ENCODE data around the gene CIC.

CIC gene

DNA sequence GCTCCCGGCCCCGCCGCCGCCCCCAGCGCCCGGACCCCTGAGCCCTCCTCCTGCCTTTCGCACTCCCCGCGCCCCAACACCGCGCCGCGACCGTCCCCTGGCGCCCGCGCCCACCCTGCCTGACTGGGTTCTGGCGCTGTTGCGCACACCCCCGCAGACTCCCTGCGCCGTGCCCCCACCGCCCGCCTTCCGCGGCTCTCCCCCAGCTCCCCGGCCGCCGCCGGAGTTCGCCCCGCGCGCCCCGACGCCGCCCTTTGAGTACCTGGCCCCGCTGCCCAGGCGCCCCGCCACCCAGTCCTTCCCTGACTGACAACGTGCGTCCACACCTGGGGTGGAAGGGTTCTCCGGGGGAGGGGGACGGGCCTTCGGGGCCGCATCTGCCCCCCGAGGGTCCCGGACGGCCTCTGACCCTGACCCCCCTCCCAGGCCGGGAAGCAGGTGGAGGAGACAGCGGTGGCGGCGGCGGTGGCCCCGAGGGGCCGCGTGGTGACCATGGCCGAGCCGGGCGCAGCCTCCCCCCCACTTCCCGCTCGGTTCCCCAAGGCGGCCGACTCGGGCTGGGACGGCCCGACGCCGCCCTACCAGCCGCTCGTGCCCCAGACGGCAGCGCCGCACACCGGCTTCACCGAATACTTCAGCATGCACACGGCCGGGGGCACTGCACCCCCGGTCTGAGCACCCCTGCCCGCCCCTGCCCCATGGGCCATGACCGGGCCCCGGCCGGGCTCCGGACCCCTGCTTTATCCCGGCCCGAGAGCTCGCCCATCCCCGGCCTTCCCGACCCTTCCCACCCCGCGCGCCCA is 55.0 kb downstream of the CIC start:
- TF ChIP-seq CTCF (IDR thresholded peaks at IDR 0.05; ENCODE audit: insufficient read depth, missing control alignments): no peak
- FAIRE-seq (no peak), DNase-seq (ENCODE audit: insufficient read length, low spot score) (no peak)

GRCh38 chr19:42324655-42325307 is 55.7 kb downstream of the CIC start:
- TF ChIP-seq CTCF (IDR thresholded peaks at IDR 0.05; ENCODE audit: insufficient read depth, missing control alignments): no peak
- DNase-seq (ENCODE audit: insufficient read length, low spot score) (no peak), FAIRE-seq (no peak)

GRCh38 chr19:42325308-42325895 is 56.4 kb downstream of the CIC start, which contains the start of gene MEGF8:
Gene MEGF8 (plus strand): TSS chr19:42325635. CDS start chr19:42326244, 609 bp downstream.
- peak; percentile 96 for DNase-seq (ENCODE audit: insufficient read length, low spot score)
- no peak for FAIRE-seq
- TF ChIP-seq CTCF (IDR thresholded peaks at IDR 0.05; ENCODE audit: insufficient read depth, missing control alignments): peak; percentile 90

DNA sequence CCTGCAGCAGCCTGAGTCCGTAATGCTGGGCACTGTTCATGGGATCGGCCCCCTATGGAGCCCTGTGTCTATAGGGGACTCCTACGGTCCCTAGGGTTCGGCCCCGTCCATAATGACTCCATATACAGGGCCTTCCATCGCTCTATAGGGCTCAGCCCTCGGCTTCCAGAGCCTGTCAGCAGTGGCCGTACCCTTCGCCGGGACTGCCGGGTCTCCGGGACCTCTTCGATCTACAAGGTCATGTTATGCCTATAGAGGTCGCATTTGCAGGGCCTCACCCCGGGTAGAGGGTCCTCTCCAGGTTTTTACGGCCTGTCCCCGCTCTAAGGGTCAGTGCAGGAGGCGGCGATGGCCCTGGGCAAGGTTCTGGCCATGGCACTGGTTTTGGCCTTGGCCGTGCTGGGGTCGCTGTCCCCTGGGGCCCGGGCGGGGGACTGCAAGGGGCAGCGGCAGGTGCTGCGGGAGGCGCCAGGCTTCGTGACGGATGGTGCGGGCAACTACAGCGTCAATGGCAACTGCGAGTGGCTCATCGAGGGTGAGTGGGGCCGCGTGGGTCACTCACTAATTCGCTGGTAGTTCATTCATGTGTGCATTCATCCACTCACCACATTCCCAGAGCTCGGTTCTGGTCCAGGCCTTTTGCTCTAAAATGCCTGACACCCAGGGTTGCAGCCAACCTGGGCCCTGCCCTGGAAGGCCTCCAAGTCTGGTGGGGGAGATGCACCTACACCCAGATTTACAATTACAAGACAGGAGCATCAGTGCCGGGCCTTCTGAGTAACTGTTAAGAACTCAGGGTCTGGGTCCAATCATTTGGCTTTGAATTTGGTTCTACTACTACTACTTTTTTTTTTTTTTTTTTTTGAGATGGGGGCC is 57.1 kb downstream of the CIC start:
- no peak for DNase-seq (ENCODE audit: insufficient read length, low spot score)
- FAIRE-seq: no peak
- no peak for TF ChIP-seq CTCF (IDR thresholded peaks at IDR 0.05; ENCODE audit: insufficient read depth, missing control alignments)

DNA sequence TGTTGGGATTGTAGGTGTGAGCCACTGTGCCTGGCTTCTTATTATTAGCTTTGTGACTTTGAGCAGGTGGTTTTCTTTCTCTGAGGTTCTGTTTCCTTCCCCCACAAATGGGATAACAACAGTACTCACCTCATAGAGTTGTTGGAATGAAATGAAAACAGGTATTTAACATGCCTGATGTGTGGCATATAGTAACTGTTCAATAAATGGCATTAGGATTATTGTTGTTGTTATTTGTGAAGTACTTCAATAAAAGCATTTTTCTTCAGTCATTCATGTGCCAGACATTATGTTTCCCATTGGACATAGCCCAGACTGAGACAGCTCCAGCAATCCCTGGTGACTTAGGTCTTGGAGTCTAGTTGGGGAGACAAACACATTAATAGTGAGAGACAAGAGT is 57.9 kb downstream of the CIC start:
- TF ChIP-seq CTCF (IDR thresholded peaks at IDR 0.05; ENCODE audit: insufficient read depth, missing control alignments): no peak
- FAIRE-seq (no peak), DNase-seq (ENCODE audit: insufficient read length, low spot score) (no peak)

- TF ChIP-seq CTCF (IDR thresholded peaks at IDR 0.05; ENCODE audit: insufficient read depth, missing control alignments): no peak
- DNase-seq (ENCODE audit: insufficient read length, low spot score) (no peak), FAIRE-seq (no peak)
Measured at GRCh38 chr19:42327381-42327780, 58.3 kb downstream of the CIC start.

Data from D721Med (cell line).